IMR-90 (cell line): ENCODE results near the gene SPART. TPM values are rescaled to one million over a fixed set of nuclear protein-coding genes. Genes with fewer than 3 reads are reported as not detected.
A peak's percentile ranks its signal among the peaks of the same experiment; 100 is the strongest.
"Not testable (repeated sequence)": the region's sequence is repeated elsewhere in the genome, so short reads cannot be mapped to it uniquely, and the experiment has no call there.

Experiments
- ATAC-seq: fragments of 200-7000 bp; cut with Tn5 transposase; 2 replicates; pipeline ENCODE4 v1.9.1; 2020; ENCODE audit warnings: low read depth, mild to moderate bottlenecking, moderate library complexity
- BruUV-seq: library from RNA; stranded (reverse); fragments of 400-500 nt; replicated peaks from 2 replicates; lab custom pipeline; 2021; lab: Mats Ljungman, UMichigan
- CTCF ChIA-PET: fragments of 300-600 bp; formaldehyde crosslinking; extraction: SDS; loops from one replicate; lab custom pipeline; 2021; ENCODE audit warnings: antibody characterized with exemption; lab: Yijun Ruan, JAX
- POLR2A ChIA-PET: fragments of 300-600 bp; sonication (Branson Sonifier 250); formaldehyde crosslinking; loops from one replicate; lab custom pipeline; 2022; ENCODE audit warnings: antibody characterized with exemption; ENCODE audit not compliant: unreplicated experiment; lab: Charles Lee
- DNase-seq: peaks from one replicate; pipeline ENCODE4 v3.0.0; 2013
- H2AFZ ChIP-seq: replicated peaks from 2 replicates; pipeline ENCODE3; 2013; ENCODE audit warnings: low read length, mild to moderate bottlenecking; ENCODE audit not compliant: poor library complexity
- H2AK5ac ChIP-seq: 2 replicates; pipeline ENCODE4 v1.6.1; 2013; ENCODE audit warnings: low read depth, low read length, inconsistent platforms
- H2AK9ac ChIP-seq: replicated peaks from 2 replicates; pipeline ENCODE3; 2013; ENCODE audit warnings: mild to moderate bottlenecking, low read depth, low read length, moderate library complexity; ENCODE audit not compliant: poor library complexity
- H2BK120ac ChIP-seq: 2 replicates; pipeline ENCODE4 v1.6.1; 2013; ENCODE audit warnings: low read depth, low read length, inconsistent platforms
- H2BK15ac ChIP-seq: 3 replicates; pipeline ENCODE4 v1.6.1; 2013; ENCODE audit warnings: low read depth, low read length, inconsistent platforms
- H2BK20ac ChIP-seq: 2 replicates; pipeline ENCODE4 v1.6.1; 2013; ENCODE audit warnings: low read depth, mild to moderate bottlenecking, inconsistent platforms, low read length, moderate library complexity
- H2BK5ac ChIP-seq: 2 replicates; pipeline ENCODE4 v1.6.1; 2013; ENCODE audit warnings: mild to moderate bottlenecking, low read depth, low read length, inconsistent platforms; ENCODE audit not compliant: poor library complexity, severe bottlenecking
- H3K14ac ChIP-seq: replicated peaks from 2 replicates; pipeline ENCODE4 v1.6.1; 2013; ENCODE audit warnings: low read depth, low read length, inconsistent platforms
- H3K18ac ChIP-seq: 2 replicates; pipeline ENCODE4 v1.6.1; 2013; ENCODE audit warnings: low read depth, low read length, control low read depth
- H3K23ac ChIP-seq: 2 replicates; pipeline ENCODE4 v1.6.1; 2013; ENCODE audit warnings: low read depth, low read length, inconsistent platforms
- H3K27ac ChIP-seq: 2 replicates; pipeline ENCODE4 v1.5.1; 2013; ENCODE audit warnings: mild to moderate bottlenecking, control low read depth, low read length; ENCODE audit not compliant: insufficient read depth
- H3K27me3 ChIP-seq: 2 replicates; pipeline ENCODE4 v1.6.1; 2013; ENCODE audit warnings: low read length; ENCODE audit not compliant: control insufficient read depth, insufficient read depth
- H3K36me3 ChIP-seq: 2 replicates; pipeline ENCODE4 v1.6.1; 2013; ENCODE audit warnings: low read length, mixed read lengths; ENCODE audit not compliant: control insufficient read depth, insufficient read depth
- H3K4ac ChIP-seq: 2 replicates; pipeline ENCODE4 v1.6.1; 2013; ENCODE audit warnings: low read depth, low read length, inconsistent platforms
- H3K4me1 ChIP-seq: 2 replicates; pipeline ENCODE4 v1.6.1; 2013; ENCODE audit warnings: low read length, mixed read lengths; ENCODE audit not compliant: control insufficient read depth, insufficient read depth
- H3K4me2 ChIP-seq: 2 replicates; pipeline ENCODE4 v1.6.1; 2013; ENCODE audit warnings: low read depth, mild to moderate bottlenecking, control low read depth, low read length, moderate library complexity
- H3K4me3 ChIP-seq: 2 replicates; pipeline ENCODE4 v1.5.1; 2013; ENCODE audit warnings: low read depth, mild to moderate bottlenecking, control low read depth, low read length, moderate library complexity; ENCODE audit not compliant: insufficient read depth
- H3K56ac ChIP-seq: 2 replicates; pipeline ENCODE4 v1.6.1; 2013; ENCODE audit warnings: low read length, inconsistent platforms; ENCODE audit not compliant: insufficient read depth; ENCODE audit errors: extremely low read depth
- H3K79me1 ChIP-seq, 2 experiments: 2 replicates each; pipeline ENCODE4 v1.6.1; 2013; ENCODE audit warnings: low read length in 2 of 2, inconsistent platforms in 1 of 2, low read depth in 1 of 2
- H3K9ac ChIP-seq: 2 replicates; pipeline ENCODE4 v1.6.1; 2013; ENCODE audit warnings: low read depth, low read length, control low read depth
- H3K9me1 ChIP-seq: 2 replicates; pipeline ENCODE4 v1.6.1; 2013; ENCODE audit warnings: low read length, inconsistent platforms; ENCODE audit not compliant: insufficient read depth
- H3K9me3 ChIP-seq: 2 replicates; pipeline ENCODE4 v1.6.1; 2013; ENCODE audit warnings: low read length; ENCODE audit not compliant: control insufficient read depth, insufficient read depth
- H4K20me1 ChIP-seq: 2 replicates; pipeline ENCODE4 v1.6.1; 2013; ENCODE audit warnings: low read length, inconsistent platforms; ENCODE audit not compliant: insufficient read depth
- H4K5ac ChIP-seq: 2 replicates; pipeline ENCODE4 v1.6.1; 2013; ENCODE audit warnings: mild to moderate bottlenecking, low read depth, low read length, control low read depth
- H4K8ac ChIP-seq, 2 experiments: 2 replicates each; pipeline ENCODE4 v1.6.1; 2013; ENCODE audit warnings: low read depth in 2 of 2, low read length in 2 of 2, control low read depth in 1 of 2, inconsistent platforms in 1 of 2
- H4K91ac ChIP-seq: 2 replicates; pipeline ENCODE4 v1.6.1; 2013; ENCODE audit warnings: low read depth, low read length, inconsistent platforms; ENCODE audit not compliant: insufficient read depth
- FOS ChIP-seq: fragments of 150-350 bp; IDR thresholded peaks from 2 replicates; pipeline ENCODE4 v1.6.1; 2016; ENCODE audit warnings: low read depth, low read length
- USF2 ChIP-seq: fragments of 150-350 bp; IDR thresholded peaks from 2 replicates; pipeline ENCODE4 v1.6.1; 2017; ENCODE audit warnings: mild to moderate bottlenecking, antibody characterized with exemption, low read length, low read depth
- dilution Hi-C: fragments of 300-500 bp; cut with HindIII; formaldehyde crosslinking; loops from one replicate; pipeline ENCODE4 v1.14.3; 2018; ENCODE audit warnings: low sequenced_read_pairs; ENCODE audit not compliant: unreplicated experiment
- in situ Hi-C: fragments of 300-500 bp; cut with MboI; formaldehyde crosslinking; loops from 3 replicates; pipeline ENCODE4 v1.14.3; 2019; ENCODE audit warnings: low sequenced_read_pairs, inconsistent platforms, mixed read lengths
- intact Hi-C: fragments of 100-400 bp; cut with micrococcal nuclease; formaldehyde crosslinking; loops from 2 replicates; pipeline ENCODE4 v1.10.0; 2022
- polyA plus RNA-seq, 3 experiments: library from polyadenylated mRNA; depleted of rRNA; stranded (reverse); fragments of >200 nt; gene quantifications; 2 replicates each; pipeline ENCODE4 v1.2.3, GENCODE V29; 2012; ENCODE audit warnings: low replicate concordance in 1 of 3
- total RNA-seq: library from RNA; depleted of rRNA; stranded (reverse); fragments of >200 nt; gene quantifications from 2 replicates; pipeline ENCODE4 v1.2.3, GENCODE V29; 2012

The SPART gene
- total and polyA plus RNA-seq, 2 of the 4 experiments (the other 2 are of a cell fraction): 43.8 to 110 TPM

GRCh38 chr13:36332986-36333385, 13.2 kb downstream of the SPART start:
- no peak overlapping the region for H4K91ac ChIP-seq
- H3K36me3 ChIP-seq: peaks cover 25% of the 10 kb centered on the region
- H3K56ac ChIP-seq: no peak overlapping the region
- H3K4me2 ChIP-seq: peak overlapping the region; percentile 31; the same call in 1 of the 2 replicates
- no peak overlapping the region for H2BK5ac ChIP-seq
- H3K79me1 ChIP-seq: peaks cover 13 to 62% of the 10 kb centered on the region in 2 experiments
- H3K27me3 ChIP-seq: no peaks in the 10 kb centered on the region
- H2BK20ac ChIP-seq: no peak overlapping the region
- H3K4ac ChIP-seq: no peak overlapping the region
- H2BK15ac ChIP-seq: no peak overlapping the region
- H3K9ac ChIP-seq: no peak overlapping the region
- dilution Hi-C loops: no loop called here
- CTCF ChIA-PET: no interaction called here
- no peak overlapping the region for H2BK120ac ChIP-seq
- TF ChIP-seq FOS (peak; percentile 48; the same call in 1 of the 2 replicates), USF2 (no peak)
- no peak overlapping the region for H3K4me3 ChIP-seq
- no peak overlapping the region for H2AK9ac ChIP-seq
- DNase-seq (peak; percentile 59), ATAC-seq (peak; percentile 44)
- H2AK5ac ChIP-seq: no peak overlapping the region
- no TSS peak for BruUV-seq
- H3K9me1 ChIP-seq: no peaks in the 10 kb centered on the region
- intact Hi-C loops: no loop called here
- POLR2A ChIA-PET: no interaction called here
- H3K14ac ChIP-seq: no peak overlapping the region
- no peak overlapping the region for H4K5ac ChIP-seq
- no peaks in the 10 kb centered on the region for H3K4me1 ChIP-seq
- no peak overlapping the region for H2AFZ ChIP-seq
- in situ Hi-C loops: loop anchor here (25.0 kb wide), 1 partner anchor 654 kb away; the partner anchor contains the start of gene ALG5
- no peak overlapping the region for H4K8ac ChIP-seq
- no peak overlapping the region for H3K27ac ChIP-seq
- H3K18ac ChIP-seq: no peak overlapping the region
- no peaks in the 10 kb centered on the region for H3K9me3 ChIP-seq
- H3K23ac ChIP-seq: no peak overlapping the region
- peaks cover 36% of the 10 kb centered on the region; the same call in 1 of the 2 replicates for H4K20me1 ChIP-seq

- Histone ChIP-seq H3K36me3 (peaks cover 30% of the 10 kb centered on the region), H3K79me1 (peaks cover 13 to 54% of the 10 kb centered on the region in 2 experiments), H2AK5ac (peak overlapping the region; percentile 55; the same call in 1 of the 2 replicates), H4K20me1 (peaks cover 29% of the 10 kb centered on the region; the same call in 1 of the 2 replicates)
- H4K91ac ChIP-seq, H3K4me2 ChIP-seq, H3K27ac ChIP-seq, H3K27me3 ChIP-seq, dilution Hi-C loops, POLR2A ChIA-PET, H3K14ac ChIP-seq, H2BK5ac ChIP-seq, H3K56ac ChIP-seq, H3K18ac ChIP-seq, H2BK120ac ChIP-seq, H3K9me1 ChIP-seq, H3K9me3 ChIP-seq, DNase-seq, intact Hi-C loops, H4K8ac ChIP-seq, H3K4ac ChIP-seq, ATAC-seq, H2AFZ ChIP-seq, BruUV-seq, H2AK9ac ChIP-seq, H3K4me3 ChIP-seq, H3K9ac ChIP-seq, H2BK20ac ChIP-seq, H2BK15ac ChIP-seq, H3K23ac ChIP-seq, H3K4me1 ChIP-seq, H4K5ac ChIP-seq: not testable (repeated sequence)
- CTCF ChIA-PET: interaction anchor here (0.6 to 1.2 kb wide), 3 partner anchors 8 to 620 kb away, joined by 3 to 5 read pairs (median 4); no protein-coding TSS in a partner anchor
- in situ Hi-C loops: loop anchor here (25.0 kb wide), 1 partner anchor 655 kb away; the partner anchor contains the start of gene ALG5
Observed at GRCh38 chr13:36332255-36332654, 13.9 kb downstream of the SPART start.
